Erythroblast (primary cell): ENCODE results near the gene GPR150.

Experiments used
- DNase-seq, 2 experiments: peaks; one replicate each; lab custom pipeline; 2025; lab: John Stamatoyannopoulos, UW
- GATA1 ChIP-seq: IDR thresholded peaks from 2 replicates; pipeline ENCODE4 v1.6.1; 2011; ENCODE audit warnings: low read depth, mild to moderate bottlenecking, control low read depth, low read length, moderate library complexity
- POLR2A ChIP-seq: IDR thresholded peaks from 2 replicates; pipeline ENCODE4 v1.6.1; 2011; ENCODE audit warnings: mild to moderate bottlenecking, low read length

The GPR150 gene

GRCh38 chr5:95649274-95649673, 29.4 kb downstream of the GPR150 start:
- no peak for TF ChIP-seq POLR2A
- TF ChIP-seq GATA1 = no peak
- DNase-seq = peak; percentile 44 to 67

- no peak for TF ChIP-seq POLR2A
- no peak for TF ChIP-seq GATA1
These were observed 30.1 kb downstream of the GPR150 start for GRCh38 chr5:95649842-95650620.

GRCh38 chr5:95652849-95653248, 33.0 kb downstream of the GPR150 start:
- no peak for TF ChIP-seq POLR2A
- DNase-seq = no peak

More at GRCh38 chr5:95649842-95650620, 30.1 kb downstream of the GPR150 start:
- DNase-seq = peak; percentile 59 to 69

GRCh38 chr5:95654196-95654595, 34.3 kb downstream of the GPR150 start:
- DNase-seq = no peak
- TF ChIP-seq GATA1 (no peak), POLR2A (no peak)

GRCh38 chr5:95655575-95655974, 35.7 kb downstream of the GPR150 start:
- TF ChIP-seq GATA1 = no peak
- peak; percentile 52 for TF ChIP-seq POLR2A
- peak; percentile 81 to 91 for DNase-seq

- TF ChIP-seq POLR2A (peak; percentile 42), GATA1 (no peak)
- no peak for DNase-seq
These were observed 40.2 kb downstream of the GPR150 start for GRCh38 chr5:95660060-95660459.

- DNase-seq = no peak
- peak; percentile 43 for TF ChIP-seq POLR2A
- TF ChIP-seq GATA1 = no peak
These were observed 43.1 kb downstream of the GPR150 start for GRCh38 chr5:95662946-95663345.

GRCh38 chr5:95664204-95664786, 44.4 kb downstream of the GPR150 start:
- DNase-seq = peak; percentile 58 to 78

GRCh38 chr5:95667061-95667618, 47.3 kb downstream of the GPR150 start:
- no peak for DNase-seq
- TF ChIP-seq GATA1 (no peak), POLR2A (no peak)

More at GRCh38 chr5:95664204-95664786, 44.4 kb downstream of the GPR150 start:
- TF ChIP-seq GATA1 (no peak), POLR2A (peak; percentile 44)

GRCh38 chr5:95667678-95668077, 47.8 kb downstream of the GPR150 start:
- no peak for DNase-seq
- TF ChIP-seq POLR2A (no peak), GATA1 (no peak)

GRCh38 chr5:95668216-95668615, 48.3 kb downstream of the GPR150 start:
- TF ChIP-seq GATA1 = no peak
- no peak for TF ChIP-seq POLR2A
- no peak for DNase-seq

GRCh38 chr5:95668728-95669127, 48.8 kb downstream of the GPR150 start:
- DNase-seq = no peak
- no peak for TF ChIP-seq POLR2A
- no peak for TF ChIP-seq GATA1

GRCh38 chr5:95669540-95669939, 49.7 kb downstream of the GPR150 start:
- no peak for DNase-seq
- no peak for TF ChIP-seq GATA1
- peak; percentile 23 for TF ChIP-seq POLR2A

GRCh38 chr5:95669985-95670384, 50.1 kb downstream of the GPR150 start:
- TF ChIP-seq POLR2A (no peak), GATA1 (no peak)

More at GRCh38 chr5:95669985-95670384, 50.1 kb downstream of the GPR150 start:
- no peak for DNase-seq
